ENCODE results near the gene PAEP.

PAEP gene

DNA sequence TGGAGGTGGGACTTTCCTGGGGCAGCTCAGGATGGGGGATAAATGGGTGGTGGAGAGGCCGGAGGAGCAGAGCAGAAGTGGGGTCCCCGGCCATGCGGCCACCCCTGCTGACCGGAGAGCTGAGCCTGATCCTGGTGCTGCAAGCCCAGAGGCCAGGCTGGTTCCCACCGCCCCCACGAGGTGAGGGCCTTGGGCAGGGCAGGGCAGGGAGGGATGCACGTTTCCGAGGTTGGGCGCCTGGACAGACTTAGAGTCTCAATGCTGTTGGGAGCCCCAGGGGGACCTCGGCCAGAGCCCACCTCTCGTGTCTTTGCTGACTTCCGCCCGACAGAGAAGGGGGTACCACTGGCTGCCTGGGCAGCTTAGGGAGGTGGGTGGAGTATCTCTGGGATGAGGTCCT is 10.1 kb upstream of the PAEP start:
- no peak for DNase-seq

DNA sequence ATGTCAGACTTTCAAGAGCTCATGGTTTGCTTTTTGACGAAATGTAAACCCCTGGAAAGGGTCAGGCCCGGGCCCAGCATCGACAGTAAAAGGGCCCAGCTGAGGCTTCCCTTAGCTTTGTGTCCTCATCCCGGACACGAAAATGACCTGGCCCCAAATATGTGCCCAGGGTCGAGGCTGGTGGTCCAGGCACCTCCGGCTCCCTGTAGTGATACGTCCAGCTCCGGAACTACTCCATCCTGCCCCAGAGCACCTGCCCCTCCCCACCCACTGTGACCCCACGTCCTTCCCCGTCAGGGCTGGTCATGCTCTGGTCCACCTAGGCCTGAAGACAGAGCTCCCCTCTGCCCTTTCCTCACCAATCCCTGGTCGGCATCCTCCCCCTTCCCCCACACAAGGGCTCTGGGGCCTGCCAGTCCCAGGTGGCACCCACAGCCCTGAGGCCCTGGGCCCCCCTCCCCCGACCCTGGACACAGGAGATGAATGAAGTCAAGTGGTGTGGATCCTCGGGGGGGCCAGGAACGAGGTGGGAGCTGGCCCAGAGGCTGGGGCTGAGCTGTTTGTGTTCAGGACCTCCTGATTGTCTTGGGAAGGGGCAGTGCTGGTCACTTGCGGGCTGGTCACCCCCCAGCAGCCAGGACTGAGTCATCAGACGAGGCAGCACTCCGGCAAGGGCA is 9.4 kb upstream of the PAEP start:
- DNase-seq: no peak

DNA sequence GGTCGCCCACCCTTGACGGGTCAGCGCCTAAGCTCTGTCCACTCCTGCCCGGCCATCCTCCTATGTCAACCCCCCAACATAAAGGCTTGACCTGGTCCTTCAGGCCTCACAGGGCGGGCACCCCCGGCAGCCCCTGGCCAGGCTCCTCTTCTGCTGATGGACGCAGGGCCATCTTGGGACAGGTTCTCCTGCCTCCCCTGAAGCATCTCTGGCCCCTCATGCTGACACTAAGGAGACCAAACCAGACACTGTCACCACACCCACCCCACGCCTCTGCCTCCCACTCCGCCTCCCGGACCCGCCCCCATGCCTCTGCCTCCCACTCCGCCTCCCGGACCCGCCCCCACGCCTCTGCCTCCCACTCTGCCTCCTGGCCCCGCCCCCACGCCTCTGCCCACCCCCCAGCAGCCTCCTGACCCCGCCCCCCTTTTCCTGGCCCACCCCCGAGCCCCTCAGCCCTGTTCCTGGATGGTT is 8.8 kb upstream of the PAEP start:
- no peak for DNase-seq

DNA sequence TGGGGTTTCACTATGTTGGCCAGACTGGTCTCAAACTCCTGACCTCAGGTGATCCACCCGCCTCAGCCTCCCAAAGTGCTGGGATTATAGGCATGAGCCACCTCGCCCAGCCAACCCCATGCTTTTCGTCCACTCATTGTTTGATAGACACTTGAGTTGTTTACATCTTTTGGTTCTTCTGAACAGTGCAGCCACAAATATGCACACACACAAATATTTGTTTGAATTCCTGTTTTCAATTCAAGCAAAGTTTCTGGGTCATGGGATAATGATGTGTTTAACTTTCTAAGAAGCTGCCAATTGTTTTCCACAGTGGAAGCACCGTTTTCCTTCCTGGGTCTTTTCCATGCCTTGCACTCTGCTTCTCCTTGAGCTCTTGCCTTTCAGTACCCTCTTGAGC is 6.8 kb upstream of the PAEP start:
- no peak for DNase-seq

DNA sequence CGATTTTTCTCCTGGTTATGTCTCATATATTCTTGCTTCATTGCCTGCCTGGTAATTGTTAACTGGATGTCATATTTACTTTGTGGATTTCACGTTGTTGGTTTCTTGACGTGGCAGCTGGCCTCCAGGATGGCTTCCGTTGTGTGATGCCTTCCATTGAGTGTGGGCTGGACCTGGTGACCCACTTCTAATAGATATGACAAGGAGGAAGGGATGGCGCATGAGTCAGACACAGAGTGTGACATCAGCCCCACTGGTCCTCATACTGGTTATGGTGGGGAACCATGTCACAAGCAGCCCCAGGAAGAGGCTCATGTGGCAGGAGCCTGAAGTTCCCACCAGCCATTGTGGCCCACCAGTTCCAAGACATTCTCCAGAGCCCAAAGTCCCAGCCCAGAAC is 6.4 kb upstream of the PAEP start:
- no peak for DNase-seq

- no peak for DNase-seq
Measured at GRCh38 chr9:135555910-135556309, 5.6 kb upstream of the PAEP start.

- no peak for DNase-seq
Measured at GRCh38 chr9:135559606-135560005, 1.9 kb upstream of the PAEP start.

DNA sequence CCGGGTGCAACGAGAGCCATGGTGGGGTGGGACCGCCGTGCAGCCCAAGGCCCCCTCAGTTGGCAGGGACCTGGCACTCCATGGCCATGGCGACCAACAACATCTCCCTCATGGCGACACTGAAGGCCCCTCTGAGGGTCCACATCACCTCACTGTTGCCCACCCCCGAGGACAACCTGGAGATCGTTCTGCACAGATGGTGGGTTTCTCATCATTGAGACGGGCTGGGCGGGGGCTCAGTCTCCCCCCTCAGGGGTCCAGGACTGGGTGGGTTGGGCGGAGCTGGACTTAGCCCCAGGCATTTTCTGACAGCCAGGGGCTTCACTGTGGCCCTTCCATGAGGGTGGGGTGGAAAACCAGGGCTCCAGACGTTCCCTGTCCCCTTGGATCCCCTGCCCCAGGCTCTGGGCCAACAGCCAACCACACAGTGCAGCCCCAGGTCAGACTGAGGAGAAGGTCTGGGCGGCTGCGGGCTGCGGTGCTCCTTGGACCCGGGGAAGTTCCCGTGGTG is 734 bp downstream of the PAEP start:
- DNase-seq: no peak

DNA sequence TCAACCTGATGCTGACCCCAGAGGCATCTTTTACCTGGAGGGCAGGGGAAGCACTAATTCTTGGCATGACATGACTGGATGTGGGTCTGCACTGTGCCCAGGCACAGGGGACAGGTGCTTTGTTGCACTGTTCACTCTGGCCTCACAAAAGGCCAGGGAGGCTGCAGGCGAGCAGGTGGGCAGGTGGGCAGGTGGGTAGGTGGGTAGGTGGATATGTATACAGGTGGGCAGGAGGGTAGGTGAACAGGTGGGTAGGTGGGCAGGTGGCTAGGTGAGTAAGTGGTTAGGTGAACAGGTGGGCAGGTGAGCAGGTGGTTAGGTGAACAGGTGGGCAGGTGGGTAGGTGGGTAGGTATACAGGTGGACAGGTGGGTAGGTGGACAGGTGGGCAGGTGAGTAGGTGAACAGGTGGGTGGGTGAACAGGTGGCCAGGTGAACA is 1.5 kb downstream of the PAEP start:
- DNase-seq: no peak

- DNase-seq: no peak
Measured at GRCh38 chr9:135563858-135564257, 2.3 kb downstream of the PAEP start.

GRCh38 chr9:135565141-135565628 is 3.6 kb downstream of the PAEP start:
- DNase-seq: no peak

- no peak for DNase-seq
Measured at GRCh38 chr9:135565636-135566035, 4.1 kb downstream of the PAEP start.

GRCh38 chr9:135566552-135566951 is 5.0 kb downstream of the PAEP start:
- no peak for DNase-seq

DNA sequence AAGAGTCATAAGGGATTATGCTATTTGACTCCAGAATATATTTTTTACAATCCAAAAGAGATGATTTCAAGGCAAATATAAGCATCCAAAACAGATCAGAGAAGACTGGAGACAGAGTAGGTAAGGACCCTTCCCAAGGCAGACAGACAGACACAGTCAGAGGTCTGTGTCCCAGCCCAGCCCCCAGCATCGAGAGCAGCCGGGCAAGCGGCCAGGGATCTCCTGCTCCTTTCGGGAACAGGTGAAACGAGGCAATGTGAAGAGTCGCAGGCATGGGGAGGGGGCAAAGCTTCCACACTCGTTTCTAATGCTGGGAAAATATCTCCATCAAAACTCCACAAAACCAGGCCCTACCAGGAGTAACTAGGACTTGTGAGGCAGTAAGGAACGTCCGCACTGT is 5.8 kb downstream of the PAEP start:
- DNase-seq: no peak

DNA sequence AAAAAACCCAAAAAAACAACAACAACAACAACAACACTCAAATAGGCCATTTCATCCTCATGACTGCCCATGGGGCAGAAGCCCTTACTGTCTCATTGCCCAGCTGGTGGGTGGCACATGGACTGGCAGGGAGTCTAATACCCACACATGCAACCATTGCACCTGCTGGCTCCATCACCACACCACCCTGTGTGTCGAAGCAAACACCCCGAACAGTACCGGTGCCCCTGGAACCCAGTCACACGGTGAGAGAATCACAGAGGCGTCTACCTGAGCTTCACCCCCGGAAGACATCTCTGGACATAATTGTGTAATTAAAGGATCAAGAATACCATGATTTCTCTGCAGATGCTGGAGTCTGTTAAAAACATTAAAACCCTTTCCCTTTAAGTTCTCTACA is 6.5 kb downstream of the PAEP start:
- DNase-seq: no peak

DNA sequence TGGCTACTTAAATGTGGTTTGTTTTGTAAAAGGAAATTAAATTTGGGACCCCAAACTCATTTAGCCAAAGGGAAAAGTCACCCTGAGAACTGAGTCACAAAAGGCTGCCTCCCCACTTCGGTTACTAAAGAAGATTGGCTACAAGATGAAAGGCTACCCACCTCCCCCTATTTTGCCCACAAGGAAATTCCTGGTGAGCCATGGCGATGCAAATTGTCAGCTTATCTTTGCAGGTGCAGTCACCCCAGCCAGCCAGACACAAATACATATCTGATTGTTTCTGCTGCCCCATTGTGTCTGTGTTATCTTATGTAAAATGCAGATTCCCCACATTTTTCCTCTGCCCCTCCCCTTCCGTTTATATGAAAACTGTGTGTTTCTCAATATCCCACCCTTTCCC is 8.9 kb downstream of the PAEP start:
- no peak for DNase-seq

DNA sequence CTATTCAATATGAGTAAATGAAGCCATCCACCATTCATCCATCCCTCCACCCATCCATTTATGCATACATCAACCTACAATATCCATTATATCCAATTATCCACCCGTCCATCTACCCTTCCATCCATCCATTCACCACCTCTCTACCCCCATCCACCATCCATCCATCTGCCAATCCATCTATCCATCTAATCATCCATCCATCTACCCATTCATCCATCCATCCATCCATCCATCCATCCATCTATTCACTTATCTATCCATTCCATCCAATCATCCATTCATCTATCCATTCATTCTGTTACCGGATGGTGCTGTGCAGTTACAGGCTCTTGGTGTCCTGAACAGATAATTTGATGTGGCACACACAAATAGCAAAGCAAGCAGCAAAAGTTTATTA is 10.7 kb downstream of the PAEP start:
- DNase-seq: no peak

- no peak for DNase-seq
Measured at GRCh38 chr9:135573124-135573523, 11.6 kb downstream of the PAEP start.

- DNase-seq: no peak
Measured at GRCh38 chr9:135574331-135574730, 12.8 kb downstream of the PAEP start.

DNA sequence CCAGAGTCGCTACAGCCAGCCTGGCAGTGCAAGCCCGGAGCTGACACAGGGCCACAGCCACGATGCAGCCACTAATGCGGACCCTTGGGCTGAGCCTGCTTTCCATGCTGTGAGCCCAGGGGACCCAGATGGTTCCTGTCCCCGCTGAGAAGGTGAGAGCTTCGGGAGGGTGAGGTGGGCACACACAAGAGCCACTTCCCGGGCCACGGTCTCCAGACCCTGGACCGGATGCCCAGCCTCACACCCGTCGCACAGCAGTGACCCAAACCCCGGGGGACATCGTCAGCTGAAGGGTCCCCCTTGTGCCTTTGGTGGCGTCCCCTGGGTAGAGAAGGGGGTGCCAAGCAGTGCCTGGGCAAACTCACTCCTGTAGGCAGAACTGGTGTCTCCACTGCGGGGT is 13.4 kb downstream of the PAEP start:
- no peak for DNase-seq

GRCh38 chr9:135575995-135576631 is 14.6 kb downstream of the PAEP start:
- DNase-seq: no peak

GRCh38 chr9:135577256-135577655 is 15.7 kb downstream of the PAEP start:
- no peak for DNase-seq

DNA sequence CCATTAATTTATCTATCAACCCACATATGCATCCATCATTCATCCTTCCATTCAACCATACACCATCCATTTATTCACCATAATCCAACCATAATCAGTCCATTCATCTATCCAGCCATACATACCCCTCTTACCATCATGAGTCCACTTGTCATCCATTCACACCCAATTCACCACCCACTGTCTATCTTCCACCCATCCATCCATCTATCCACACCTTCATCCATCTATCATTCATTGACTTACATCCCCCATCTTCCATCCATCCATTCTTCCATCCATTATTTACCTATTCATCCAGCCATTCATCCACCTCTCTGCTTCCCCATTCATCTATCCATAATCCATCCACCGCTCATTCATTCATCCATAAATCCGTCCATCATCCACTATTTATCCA is 17.8 kb downstream of the PAEP start:
- DNase-seq: no peak

DNA sequence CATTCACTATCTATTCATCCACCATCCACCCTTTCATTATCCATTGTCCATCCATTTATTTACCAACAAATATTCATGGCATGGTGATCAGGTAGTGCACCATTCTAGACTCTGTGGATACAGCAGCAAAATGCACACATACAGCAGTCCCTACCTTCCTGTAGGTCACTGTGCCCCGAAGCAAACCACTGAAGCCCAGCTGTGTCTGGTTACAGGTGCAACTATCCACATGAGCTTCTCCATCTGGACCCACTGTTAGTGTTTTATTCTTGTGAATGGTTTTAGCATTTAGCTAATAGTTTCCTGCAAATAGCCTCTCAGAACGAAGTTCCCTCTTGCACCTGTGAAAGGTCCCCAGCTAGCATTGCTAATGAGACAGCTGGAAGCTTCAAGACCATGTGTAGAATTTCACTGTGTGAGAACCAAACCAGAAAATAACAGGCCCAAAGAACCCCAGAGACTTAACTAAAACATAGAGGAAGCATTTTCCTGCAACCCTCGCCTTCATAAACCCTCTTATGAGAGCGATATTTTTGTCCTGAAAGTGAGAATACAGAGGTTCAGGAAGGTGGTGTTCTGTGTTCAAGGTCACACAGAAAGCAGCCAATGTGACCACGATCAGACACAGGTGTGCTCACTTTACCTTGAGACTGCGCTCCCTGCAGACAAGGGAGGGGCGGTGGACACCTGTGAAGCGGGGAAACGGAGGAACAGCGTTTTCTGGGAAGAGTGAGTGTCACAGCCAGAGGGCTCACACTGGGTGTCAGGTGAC is 18.5 kb downstream of the PAEP start:
- DNase-seq: no peak

Measured in activated T-cell treated with anti-CD3 and anti-CD28 coated beads, Interleukin-2, amount 50 U/mL, for 48 hours (primary cell).